Occipital lobe (tissue), 2 donors: ENCODE results near the gene TGDS. TPM values are rescaled to one million over a fixed set of nuclear protein-coding genes. Genes with fewer than 3 reads are reported as not detected.
"Not testable (repeated sequence)": the region's sequence is repeated elsewhere in the genome, so short reads cannot be mapped to it uniquely, and the experiment has no call there.

ENCODE experiments used
- DNase-seq: peaks from one replicate; lab custom pipeline; 2025; lab: John Stamatoyannopoulos, UW
- total RNA-seq: library from RNA; depleted of rRNA; stranded (reverse); fragments of >200 nt; gene quantifications from one replicate; pipeline ENCODE4 v1.2.3, GENCODE V29; 2014

Gene TGDS
- total RNA-seq, 1 donor from 2014 or later: 7.0 TPM

DNA sequence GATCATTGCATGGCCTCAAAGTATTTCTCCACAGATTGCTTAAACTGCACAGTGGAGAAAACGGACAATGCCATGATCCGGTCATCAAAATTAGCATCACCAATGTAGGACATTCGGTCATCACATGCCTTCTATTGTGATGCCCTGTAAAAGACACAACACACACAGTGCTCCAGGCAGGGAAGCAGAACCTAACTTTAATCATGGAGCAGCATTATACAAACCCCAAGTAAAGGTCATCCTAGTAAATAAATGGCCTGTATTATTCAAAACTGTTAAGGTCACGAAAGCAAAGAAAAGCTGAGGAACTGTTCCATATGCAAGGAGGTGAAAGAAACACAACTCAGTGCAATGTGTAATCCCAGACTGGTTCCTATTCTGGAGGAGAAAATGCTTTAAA lies 42.2 kb downstream of the TGDS start:
- no peak for DNase-seq

DNA sequence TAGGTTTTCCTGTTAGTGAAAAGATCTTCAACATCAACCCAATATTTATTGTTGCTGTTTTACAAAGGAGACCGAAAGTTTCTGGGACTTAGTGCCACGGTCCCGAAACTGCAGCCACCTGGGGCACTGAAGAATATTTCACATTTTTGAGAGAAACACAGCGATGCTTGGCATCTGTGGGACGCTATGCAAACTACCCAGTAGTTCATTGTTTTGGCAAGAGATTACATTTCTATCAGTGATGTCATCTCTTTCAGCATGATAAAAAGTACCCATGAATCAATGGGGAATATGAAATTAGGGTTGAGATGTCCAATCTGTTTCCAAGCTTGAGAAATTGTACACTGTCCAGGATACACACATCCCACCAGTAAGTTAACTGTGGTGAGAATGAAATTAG lies 43.9 kb downstream of the TGDS start:
- no peak for DNase-seq

DNA sequence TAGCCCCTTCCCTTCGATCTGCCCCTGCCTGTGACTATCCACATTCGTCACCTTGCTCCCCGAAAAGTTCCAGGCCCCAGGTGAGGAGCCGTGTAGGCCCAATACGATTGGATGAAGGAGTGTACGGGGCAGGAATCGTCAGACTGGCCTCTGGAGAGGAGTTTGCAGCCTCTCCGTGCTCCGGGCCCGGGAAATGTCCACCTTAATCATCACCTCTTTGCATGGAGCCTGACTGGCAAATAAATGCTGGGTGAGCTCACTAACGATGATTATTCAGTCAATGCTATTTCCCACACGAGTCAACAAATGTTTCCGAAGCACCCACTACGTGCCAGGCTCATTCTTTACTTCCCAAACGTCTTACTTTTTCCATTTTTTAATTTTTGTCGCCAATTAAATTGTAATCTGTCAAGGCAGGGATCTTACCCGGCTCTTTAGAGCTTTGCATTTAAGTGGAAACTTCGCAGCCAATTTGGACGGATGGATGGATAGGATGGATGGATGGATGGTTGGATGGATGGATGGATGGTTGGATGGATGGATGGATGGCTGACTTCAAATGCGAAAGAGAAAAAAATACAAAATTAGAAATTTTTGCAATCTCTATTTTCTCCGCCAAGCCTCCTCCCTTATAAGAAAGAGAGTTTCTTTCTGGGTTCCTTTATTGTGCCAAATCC lies 45.8 kb downstream of the TGDS start:
- DNase-seq: peak; percentile 73

DNA sequence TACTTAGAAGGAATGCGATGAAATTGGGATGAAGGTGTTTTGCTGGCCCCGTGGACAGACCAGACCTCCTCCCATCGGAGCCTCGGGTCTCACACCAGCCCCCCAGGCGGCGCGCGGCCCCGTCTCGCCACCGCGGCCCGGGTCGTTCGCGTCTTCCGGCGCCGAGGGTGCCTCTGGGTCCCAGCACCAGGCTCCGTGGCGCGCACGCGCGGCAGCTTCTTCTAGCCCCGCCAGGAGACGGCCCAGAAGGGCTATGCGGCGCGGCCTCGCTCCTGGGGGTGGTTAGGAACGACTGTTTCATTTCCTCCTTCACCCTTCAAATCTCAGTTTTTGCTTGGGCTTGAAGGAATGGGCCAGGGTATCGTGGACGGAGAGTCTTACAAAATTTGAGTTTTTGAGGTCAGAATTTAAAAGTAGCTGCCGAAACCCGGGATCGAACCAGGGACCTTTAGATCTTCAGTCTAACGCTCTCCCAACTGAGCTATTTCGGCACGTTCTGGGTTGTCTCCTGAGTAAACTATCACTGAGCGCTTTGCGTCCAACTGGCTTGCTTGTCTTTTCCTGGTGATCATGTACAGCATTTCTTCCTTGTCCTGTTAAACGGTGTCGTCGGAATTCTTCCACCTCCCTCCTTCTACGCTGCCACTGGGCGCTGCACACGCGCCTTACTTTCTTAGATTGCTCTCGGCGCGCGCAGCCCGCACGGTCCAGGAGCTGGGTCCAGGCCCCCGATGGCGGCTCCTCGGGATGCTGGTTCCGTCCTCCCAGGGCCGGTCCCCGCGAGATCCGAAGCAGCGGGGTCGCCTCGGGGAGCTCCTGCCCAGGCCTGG lies 46.5 kb downstream of the TGDS start:
- DNase-seq: peak; percentile 90

DNA sequence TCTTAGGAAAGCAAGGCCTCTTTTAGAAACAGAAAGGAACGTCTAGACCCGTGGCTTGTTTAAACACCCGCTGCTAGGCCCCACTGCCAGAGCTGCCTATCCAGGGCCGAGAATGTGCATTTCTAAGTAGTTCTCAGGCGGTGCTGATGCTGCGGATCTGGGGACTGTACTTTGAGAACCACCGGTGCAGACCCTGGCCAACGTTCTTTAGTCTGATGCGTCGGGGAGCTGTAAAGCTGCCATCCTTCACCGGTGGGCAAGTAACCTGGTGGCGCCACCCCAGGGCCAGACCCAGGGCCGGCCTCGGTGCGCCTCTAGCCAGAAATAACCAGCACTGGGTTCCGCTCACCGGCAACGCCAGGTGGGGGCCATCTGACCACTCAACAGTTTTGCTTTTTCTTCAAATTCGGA lies 47.1 kb downstream of the TGDS start:
- DNase-seq: peak; percentile 67

DNA sequence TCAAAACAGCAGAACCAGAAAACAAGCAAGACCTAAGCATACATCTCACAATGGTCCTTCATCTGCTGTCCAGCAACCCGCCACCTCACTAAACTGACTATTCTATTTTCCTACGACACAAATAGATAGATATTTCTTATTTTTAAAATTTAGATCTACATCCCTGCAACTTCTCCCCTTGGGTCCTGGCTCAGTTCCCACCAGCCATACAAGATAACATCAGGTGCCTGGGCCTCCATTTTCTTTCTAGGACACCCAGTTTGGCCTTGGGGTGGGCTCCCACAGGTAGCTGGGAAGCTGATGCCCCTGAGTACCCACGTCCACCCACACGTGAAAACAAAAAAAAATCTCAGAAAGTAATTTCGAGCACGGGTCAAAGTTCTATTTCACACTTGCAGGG lies 47.6 kb downstream of the TGDS start:
- DNase-seq: no peak

DNA sequence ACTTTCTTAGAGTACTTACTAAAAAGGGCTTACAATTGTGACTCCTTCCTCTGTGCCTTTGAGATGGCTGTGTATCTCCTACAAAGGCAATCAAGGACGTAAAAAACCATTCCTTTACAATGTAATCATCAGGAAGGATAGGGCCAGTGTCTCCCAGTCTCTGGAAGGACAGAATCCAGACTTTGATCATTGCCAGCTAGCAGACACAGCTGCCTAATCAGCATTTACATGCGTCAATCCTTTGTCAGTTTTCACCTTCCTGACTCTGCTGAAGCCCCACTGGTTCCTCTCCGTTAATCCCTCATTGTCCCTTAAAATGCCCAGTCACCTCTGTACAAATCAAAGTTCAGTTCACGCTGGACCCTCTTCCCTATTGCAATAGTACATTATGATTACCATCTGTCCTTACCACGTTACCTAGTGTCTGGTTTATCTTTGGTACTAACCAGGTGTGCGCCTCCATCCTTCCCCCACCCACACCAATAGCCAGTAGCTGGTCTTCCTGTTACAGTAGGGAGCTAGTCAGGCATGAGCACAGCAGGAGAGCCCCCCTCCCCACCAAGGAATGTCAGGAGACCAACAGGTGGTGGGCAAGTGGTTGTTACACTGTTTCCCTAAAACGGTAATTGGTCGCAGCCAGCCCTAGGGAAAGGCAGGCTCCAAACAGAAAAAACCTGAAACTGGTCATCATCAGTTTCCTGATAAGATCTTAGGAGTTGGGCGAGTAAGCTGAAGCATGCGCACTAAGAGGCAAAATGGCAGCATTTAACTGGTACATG lies 49.7 kb downstream of the TGDS start:
- no peak for DNase-seq

DNA sequence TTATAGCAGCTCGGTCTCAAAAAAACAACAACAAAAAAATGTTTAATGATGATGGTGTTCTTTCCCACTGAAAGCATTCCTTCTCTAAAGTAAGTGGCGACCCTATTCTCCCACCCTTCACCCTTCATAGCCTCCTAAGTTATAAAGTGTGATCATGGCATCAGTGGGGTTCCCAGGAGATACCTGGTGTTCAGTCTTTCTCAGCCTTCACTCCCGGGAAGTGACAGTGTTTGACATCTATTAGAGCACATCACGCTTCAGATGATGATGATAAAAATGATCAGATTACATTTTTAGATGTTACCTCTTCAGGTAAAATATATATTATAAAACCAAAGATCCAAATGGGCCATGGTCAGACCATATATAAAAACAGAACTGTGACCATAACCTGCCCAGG lies 51.0 kb downstream of the TGDS start:
- no peak for DNase-seq

DNA sequence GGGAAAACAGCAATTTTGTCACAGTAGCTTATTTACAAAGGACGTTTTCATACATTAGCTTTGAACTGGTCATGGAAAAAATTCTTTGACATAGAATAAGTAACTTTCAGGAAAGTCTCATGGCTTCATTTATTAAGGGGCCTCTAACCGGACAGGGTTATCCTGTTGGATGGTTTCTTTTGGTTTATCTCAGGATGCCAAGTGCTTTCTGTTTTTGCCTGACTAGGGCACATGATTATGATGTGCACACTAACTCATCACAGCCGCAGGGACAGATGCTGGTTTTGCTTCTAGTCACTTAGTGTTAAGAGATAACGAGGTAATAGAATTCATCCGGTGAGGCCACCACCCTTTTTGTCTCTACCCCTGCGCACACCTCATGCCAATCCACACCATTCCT lies 53.0 kb downstream of the TGDS start:
- DNase-seq: no peak

DNA sequence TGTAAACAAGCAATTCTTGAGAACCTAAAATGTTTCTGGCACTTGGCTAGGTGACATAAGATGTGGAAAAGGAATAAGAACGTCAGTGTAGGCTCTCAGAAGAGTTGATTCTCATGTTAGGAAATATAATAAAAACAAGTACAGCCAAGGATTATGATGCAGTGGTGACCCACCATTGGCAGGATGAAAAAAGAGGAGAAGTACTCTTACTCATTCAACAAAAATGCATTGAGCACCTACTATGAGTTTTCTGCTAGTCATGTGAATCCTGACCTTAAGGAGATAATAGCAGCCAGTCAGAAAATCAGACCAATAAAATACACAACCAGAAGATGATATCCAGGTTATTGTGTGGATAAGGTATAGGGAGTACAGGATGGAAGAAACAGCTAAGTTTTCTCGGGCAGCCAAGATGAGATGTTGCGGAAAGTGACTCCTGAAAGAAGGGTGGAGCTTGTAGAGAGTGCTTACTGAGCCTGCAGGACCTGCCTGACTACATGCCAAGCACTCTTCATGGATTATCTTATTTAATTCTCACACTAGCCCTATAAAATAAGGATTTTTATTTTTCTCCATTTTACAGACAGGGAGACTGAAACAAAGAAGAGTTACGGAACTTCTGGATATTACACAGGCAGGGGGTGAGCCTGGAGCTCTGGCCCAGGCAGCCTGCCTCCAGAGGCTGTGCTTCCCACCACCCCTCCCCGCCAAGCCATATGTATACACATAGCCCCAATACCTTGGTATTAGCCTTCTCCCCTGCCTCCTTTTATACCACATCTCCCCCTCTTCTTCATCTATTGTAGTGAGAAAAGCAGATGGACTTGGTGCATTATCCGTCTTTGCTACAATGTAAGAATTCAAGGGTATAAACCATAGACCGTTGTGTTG lies 58.0 kb downstream of the TGDS start:
- no peak for DNase-seq

DNA sequence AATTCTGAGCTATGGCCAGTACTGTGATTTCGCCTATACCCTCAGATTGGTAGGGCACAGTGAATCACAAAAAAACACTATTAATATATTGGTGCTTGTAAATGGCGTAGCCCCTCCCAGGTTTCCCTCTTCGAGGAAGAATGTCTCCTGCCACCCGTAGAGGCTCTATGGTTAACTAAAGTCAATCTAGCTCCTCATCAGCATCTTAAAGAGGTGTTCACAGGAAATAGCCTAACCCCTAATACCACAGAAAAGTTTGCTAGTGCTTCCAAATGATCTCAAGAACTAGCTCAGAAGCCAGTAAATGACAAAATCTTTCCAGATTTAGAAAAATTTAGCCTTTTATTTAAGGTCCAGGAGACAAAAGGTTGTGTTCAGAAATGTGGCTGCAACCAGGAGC lies 60.2 kb downstream of the TGDS start:
- DNase-seq: no peak

DNA sequence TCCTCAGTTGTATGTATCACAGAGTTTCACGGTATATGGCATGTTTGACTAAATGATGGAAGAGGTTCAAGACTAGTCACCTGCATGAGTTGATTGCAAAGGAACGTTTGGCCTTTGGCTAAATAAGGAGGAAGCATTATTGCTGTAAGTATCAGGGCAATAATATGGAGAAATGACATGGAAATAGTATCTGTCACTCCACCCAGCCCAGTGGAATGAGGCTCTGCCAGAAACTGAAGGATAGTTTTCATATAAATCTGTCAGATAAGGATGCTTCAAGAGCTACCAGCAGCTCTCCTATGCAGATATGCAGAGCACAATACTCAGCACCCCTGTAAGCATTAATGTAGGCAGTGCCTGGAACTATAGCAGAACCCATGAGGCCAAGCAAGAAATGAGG lies 60.7 kb downstream of the TGDS start:
- DNase-seq: no peak

DNA sequence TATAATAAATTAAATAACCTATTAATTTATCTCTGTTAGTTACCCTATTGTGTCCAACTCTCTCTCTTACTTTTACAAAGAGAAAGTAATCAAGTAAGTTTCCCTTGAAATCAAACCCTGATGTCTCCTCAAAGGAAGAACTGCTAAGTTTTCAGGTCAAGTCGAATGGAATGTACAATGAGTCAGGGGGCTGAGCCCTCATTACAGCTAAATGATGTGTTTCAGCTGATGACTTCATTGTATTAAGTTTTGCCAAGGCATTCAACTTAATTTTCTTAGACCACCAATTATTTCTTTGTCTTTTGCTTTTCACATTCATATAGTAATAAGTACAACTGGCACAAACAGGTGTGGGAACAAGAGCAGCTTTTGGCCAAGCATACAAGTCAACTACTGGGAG lies 61.8 kb downstream of the TGDS start:
- no peak for DNase-seq

DNA sequence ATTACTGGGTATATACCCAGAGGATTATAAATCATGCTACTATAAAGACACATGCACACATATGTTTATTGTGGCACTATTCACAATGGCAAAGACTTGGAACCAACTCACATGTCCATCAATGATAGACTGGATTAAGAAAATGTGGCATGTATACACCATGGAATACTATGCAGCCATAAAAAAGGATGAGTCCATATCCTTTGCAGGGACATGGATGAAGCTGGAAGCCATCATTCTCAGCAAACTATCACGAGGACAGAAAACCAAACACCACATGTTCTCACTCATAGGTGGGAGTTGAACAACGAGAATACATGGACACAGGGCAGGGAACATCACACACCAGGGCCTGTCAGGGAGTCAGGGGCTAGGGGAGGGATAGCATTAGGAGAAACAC lies 63.7 kb downstream of the TGDS start:
- not testable (repeated sequence) for DNase-seq

DNA sequence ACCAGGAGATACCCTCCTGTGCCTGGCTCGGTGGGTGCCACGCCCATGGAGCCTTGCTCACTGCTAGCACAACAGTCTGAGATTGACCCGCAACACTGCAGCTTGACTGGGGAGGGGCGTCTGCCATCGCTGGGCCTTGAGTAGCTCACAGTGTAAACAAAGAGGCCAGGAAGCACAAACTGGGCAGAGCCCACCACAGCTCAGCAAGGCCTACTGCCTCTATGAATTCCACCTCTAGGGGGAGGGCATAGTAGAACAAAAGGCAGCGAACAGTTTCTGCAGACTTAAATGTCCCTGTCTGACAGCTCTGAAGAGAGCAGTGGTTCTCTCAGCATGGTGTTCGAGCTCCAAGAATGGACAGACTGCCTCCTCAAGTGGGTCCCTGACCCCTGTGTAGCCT lies 69.0 kb downstream of the TGDS start:
- DNase-seq: not testable (repeated sequence)

DNA sequence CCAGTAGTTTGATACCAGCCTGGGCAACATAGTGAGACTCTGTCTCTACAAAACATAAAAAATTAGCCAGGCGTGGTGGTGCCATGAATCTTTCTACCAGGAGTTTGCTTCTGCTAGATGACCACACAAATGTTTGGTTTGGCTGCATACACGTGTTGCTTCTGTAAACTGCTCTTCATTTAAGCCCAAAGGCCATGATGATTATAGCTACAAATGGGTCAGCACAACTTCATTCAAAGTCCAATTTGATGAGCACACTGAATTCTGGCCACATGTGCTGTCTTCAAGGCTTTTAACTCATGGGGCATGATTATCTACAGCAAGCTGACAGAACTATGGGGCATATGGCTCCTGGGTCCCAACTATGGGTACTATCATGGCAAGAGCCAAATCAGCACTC lies 70.2 kb downstream of the TGDS start:
- DNase-seq: no peak

DNA sequence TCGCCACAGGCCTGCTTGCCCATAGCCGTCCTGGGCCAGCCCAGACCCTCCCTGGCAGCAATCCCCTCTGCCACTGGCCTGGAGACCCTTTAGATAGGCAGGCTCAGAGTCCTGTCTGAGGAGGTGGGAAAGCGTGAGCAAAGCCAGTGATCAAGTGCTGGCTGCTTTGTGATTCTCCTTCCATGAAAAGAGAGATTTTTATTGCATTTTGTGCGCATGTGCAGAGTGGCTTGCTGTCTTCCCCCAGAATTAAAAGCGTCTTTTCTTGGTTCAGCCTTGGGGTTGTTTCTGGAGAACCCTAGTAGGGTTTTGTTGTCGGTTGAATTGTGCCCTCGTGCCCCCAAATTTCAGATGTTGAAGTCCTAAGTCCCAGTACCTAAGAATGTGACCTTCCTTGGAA lies 71.5 kb downstream of the TGDS start:
- DNase-seq: no peak
